Left forelimb (tissue), 1 donor: Measurements from ENCODE around the gene CHMP6.

ENCODE experiments used
- DNase-seq: peaks from one replicate; pipeline ENCODE4 v3.0.0-alpha.2; 2018; ENCODE audit warnings: low spot score

CHMP6 gene

DNA sequence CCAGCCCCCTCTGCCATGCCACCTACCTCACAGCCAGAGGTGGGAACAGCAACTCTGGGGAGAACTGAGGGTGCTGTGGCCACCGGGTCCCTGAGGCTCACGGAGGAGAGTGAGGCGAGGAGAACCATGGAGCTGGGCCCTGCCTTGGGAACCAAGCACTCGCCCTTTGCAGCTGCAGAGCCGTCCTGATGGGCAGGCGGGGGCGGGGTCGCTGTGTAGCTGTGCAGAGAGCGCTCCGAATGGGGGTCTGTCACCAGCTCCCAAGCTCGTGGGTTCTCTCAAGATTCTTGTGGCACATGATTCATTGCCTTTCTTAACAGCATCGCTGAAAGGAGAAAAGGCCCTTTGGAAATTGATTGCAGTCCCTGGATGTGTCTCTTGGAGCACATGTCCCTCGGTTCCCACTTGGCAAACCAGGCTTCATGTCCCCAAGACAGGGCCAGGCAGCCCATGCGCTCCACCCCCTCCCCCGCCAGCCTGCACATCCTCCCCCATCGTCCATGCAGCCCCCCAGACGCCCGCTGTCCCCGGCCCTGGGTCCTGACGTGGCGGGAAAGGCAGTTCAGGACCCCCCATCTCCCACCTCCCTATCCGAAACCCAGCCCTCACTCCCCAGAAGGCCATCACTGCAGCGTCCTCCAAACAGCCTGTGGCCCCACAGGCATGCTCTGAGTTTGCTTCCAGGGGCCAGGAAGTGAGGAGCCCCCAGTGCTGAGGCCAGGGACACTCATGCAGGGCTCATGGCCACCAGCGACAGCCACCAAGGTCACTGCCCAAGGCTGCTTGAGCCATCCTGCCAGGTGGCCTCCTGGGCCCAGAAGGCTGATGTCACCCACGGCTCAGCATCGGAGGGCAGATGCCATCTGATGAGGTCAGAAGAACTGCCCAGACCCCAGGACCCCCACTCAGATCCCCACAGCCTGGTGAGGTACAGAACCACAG, 20.6 kb upstream of the CHMP6 start:
- DNase-seq: no peak

DNA sequence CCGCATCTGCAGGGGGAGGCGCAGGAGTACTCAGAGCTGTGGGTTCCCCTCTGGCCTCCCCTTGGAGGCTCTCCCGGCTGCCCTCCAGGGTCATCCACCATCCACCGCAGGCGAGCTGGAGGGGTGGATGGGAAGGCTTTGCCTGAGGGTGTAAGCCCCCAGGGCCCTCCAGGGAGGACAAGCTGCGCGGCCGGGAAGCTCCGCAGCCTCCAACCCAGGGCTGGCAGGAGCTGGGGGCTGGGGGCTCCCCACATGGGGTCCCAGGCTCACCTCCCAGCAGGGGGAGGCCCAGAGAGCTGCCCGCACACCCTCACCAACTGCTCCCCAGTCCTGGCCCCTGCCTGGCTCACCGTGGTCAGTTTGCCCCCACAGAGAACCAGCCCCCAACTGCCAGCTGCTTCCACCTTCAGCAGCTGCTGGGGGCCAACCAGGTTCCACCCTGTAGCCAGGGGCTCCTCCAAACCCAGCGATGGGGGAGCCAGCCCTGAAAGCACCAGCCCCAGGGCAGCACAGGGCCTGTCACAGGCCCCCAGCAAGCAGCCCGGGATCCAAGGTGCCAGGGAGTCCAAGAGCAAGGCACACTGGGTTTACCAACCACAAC, 19.8 kb upstream of the CHMP6 start:
- DNase-seq: no peak

DNA sequence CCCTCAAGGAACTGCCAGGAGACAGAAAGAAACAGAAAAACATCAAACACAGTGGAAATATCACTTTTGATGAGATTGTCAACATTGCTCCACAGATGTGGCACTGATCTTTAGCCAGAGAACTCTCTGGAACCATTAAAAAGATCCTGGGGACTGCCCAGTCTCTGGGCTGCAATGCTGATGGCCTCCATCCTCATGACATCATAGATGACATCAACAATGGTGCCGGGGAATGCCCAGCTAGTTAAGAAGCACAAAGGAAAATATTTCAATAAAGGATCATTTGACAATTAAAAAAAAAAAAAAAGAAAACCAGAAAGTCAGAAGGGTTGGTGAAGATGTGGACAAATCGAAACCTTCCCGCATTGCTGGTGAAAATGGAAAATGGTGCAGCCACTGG, 14.9 kb upstream of the CHMP6 start:
- no peak for DNase-seq

DNA sequence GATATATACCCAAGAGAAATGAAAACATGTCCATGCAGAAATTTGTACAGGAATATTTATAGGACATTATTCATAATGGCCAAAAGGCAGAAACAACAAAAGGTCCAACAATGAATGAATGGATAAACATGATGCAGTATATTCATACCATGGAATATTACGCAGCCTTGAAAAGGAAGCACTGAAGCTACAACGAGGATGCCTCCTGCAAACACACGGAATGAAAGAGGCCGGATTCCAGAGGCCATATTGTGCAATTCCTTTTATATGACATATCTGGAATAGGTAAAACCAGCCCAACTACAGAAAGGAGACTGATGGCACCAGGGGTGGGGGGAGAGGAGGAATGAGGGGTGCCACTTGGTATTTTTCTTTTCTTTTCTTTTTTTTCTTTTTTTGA, 14.5 kb upstream of the CHMP6 start:
- no peak for DNase-seq

DNA sequence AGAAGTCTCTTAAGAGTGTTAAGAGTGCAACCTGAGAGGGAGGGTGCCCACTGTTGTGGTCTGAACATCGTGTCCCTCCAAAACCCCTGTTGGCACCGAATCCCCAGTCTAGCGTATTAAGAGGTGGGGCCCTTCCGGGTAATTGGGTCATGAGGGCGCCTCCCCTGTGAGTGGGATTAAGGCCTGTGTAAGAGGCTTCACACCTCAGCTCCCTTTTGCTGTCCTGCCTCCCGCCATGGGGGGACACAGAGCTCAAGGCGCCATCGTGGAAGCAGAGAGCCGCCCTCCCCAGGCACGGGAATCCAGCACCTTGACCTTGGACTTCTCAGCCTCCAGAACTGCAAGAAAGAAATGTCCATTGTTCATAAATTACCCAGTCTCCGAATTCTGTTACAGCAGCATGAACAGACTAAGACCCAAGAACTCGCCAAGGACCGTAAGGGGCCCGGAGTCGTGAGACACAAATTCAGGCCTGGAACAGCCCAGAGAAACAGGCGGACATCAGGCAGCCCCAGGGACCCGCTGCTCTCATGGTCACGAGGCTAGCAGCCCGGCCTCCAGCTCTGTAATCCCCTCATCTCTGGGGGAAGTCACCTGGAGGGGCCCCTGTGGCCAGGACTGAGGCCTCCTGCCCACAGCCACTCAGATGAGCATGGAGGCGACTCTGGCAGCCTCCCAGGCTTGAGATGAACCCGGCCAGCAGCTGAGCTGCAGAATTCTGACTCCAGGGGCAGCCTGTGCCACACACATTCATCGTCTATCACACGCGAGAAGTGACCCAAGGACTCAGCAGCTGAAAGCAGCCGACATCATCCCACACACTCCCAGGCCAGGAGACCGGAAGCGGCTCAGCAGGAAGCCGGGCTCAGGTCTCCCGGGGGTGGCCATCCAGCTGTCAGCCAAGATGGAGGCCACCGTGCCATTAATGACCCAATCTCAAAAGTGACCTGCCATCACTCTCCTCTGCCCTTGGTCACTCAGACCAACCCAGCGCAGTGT, 12.8 kb upstream of the CHMP6 start:
- DNase-seq: no peak

DNA sequence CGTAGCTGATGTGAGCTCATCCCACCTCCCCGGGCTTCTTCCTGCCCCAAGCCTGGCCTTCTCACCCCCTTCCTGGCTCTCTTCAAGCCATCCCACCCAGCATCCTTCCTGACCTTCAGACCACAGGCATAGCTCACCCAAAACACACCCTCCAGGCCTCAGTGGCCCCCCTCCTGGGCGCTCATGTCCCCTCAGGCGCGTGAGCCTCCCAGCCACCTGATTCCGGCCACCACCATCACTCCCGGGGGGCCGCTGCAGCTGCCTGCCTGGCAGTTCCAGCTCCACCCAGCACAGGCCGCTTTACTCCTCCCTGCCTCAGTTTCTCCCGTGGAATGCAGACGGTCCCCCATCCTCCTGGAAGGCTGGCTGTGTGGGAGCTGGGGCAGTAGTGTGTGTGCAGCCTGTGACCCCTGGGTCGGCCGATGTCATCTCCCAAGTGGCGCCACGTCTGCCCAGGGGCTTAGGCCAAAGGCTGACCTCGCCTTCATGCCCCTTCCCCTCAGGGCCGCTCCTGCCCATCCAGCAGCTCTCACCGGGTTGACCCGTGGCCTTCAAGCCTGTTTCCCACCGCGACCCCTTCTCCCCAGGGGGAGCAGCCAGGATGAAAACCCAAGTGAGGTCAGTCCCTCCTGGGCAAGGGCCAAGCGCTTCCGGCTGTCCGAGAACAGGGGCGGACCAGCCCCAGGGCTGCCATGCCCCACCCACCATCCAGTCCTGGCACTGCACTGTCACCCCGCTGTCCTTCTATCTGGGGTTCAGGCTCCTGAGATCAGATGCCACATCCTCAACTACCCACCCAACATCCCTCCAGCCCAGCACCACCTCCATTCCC, 11.9 kb upstream of the CHMP6 start:
- no peak for DNase-seq

DNA sequence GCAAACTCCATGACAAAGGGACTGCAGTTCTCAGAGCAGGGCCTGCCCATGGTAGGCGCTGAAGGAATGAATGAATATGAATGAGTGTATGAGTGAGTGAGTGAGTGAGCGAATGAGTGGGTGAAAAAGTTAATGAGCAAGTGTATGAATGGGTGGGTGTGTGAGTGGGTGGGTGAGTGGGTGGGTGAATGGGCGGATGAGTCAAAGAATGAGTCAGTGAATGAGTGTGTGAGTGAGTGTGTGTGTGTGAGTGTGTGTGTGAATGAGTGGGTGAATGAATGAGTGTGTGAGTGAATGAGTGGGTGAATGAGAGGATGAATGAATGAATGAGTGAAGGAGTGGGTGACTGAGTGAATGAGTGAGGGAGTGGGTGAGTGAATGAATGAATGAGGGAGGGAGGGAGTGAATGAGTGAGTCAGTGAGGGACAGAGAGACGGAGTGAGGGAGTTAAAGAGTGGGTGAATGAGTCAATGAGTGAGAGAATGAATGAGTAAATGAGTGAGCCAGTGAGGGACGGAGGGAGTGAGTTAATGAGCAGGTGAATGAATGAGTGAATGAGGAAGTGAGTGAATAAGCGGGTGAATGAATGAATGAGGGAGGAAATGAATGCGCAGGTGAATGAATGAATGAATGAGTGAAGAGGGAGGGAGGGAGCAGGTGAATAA, 11.1 kb upstream of the CHMP6 start:
- DNase-seq: no peak

DNA sequence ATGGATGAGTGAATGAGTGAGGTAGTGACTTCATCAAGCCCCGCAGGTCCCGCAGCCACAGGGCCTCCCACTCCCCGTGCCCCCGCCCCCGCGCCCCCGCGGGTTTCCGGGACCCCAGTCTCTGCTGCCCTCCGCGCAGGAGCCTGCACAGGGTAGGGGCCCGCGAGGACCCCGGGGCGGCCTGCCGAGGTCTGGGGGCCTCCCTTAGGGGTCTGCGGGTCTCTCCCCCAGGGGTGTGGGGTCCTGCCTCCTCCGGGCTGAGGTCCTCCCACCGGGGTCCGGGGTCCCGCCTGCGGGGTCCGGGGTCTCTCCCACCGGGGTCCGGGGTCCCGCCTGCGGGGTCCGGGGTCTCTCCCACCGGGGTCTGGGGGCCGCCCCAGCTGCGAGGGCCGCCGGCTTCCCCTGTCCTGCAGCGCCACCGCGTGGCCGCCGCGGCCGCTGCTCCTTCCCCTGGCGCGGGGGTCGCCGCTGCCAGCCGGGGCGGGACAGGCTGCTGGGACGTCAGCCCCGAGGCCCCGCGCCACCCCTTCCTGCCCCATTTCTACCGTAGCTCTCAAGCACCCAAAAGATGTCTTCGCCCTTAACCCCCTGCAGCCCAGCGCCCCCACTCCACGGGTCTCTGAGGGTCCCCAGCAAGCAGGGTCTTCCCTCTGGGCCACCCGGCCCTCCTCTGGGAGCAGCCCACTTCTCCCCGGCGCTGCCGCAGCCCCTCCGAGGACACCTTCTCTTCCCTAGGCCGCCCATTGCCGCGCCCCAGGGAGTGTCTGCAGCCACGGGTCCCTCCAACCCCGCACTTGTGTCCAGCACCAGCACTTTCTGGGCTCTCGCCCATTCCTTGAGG, 10.4 kb upstream of the CHMP6 start:
- no peak for DNase-seq

DNA sequence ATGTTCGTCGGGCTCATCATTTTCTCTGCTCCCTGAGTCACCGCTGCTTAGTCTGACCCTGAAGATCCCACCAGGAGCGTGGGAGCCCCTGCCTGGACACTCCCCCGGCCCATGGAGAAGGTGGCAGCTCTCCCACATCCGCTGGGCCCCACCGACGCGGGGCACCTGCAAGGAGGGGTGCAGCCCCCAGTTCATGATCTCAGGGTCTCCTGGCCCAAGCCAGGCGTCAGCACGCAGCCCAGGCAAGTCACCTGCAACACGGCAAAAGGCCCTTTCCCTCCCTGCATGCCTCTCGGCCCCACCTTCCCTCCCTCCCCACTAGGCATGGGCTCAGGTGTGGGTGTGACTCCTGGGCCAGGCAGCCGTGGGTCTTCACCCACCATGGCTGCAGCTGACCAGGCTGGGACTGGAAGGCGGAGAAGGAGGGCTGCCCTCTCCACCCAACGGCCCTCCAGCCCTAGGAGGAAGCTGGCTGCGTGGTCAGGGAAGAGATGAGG, 9.7 kb upstream of the CHMP6 start:
- no peak for DNase-seq

DNA sequence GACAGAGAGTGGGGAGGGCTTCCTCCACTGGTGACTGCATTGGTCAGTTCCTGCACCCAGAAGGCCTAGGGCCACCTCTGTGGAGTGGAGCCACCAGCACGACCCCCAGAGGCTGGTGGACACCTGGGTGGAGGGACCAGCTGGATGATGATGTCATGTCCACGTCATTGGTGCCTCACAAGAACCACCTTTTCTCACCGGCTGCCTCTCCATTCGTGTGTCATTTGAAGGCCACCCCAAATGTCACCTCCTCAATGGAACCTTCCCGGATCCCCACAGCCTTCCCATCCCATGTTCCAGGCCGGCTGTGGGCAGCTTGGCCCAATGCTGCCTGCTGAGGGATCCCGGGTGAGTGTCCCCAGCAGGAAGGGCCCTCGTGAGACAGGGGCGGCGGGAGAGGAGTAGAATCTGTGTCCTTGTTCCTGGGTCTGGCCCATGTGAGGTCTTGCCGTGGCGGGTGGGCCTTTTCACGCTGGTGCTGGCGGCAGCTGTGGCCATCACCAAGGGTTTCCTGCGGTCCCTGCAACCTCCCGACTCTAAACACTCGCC, 9.1 kb upstream of the CHMP6 start:
- DNase-seq: no peak

DNA sequence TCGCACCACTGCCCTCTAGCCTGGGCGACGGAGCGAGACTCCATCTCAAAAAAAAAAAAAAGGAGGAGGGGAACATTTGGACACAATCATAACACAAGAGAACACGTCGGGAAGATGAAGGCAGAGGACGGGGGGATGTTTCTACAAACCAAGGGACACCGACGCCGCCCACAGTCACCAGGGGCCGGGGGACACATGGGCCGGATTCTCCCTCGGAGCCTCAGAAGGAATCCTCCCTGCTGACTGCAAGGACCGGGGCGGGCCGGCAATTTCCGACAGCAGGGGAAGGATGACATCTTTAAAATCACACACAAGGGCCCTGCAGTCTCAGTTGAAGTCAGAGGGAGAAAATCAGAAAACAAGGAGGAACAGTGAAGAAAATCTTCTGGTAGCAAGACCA, 8.1 kb upstream of the CHMP6 start:
- no peak for DNase-seq

DNA sequence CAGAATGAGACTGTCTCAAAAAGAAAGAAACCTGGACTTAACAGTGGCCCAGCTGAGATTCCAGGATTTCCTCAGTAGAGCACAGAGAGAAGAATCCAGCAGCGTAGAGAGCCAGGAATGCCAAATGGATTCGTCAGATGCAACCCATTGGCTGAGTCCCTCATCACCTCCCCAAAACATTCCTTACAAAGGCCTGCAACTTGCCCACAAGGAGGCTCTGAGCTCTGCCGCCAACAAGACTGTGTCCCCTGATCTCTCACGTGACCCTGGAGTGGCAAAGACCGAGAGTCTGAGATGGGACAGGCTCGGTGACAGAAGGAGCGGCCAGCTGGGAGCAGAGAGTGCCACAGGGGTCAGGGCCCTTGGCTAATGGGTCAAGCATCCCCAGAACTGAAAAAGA, 6.9 kb upstream of the CHMP6 start:
- DNase-seq: no peak

DNA sequence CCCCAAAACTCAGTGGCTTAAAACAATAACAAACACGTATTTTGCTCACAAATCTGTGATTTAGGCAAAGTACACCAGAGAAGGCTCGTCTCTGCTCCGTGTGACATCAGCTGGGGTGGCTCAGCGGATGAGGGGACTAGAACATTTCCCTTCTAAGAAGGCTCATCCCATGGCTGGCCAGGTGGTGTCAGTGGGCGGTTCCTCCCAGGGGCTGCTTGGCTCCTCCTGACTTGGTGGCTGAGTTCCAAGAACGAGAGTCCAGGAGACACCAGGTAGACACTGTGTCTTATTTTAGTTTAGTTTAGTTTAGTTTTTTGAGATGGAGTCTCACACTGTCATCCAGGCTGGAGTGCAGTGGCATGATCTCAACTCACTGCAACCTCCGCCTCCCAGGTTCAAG, 5.6 kb upstream of the CHMP6 start:
- DNase-seq: no peak

DNA sequence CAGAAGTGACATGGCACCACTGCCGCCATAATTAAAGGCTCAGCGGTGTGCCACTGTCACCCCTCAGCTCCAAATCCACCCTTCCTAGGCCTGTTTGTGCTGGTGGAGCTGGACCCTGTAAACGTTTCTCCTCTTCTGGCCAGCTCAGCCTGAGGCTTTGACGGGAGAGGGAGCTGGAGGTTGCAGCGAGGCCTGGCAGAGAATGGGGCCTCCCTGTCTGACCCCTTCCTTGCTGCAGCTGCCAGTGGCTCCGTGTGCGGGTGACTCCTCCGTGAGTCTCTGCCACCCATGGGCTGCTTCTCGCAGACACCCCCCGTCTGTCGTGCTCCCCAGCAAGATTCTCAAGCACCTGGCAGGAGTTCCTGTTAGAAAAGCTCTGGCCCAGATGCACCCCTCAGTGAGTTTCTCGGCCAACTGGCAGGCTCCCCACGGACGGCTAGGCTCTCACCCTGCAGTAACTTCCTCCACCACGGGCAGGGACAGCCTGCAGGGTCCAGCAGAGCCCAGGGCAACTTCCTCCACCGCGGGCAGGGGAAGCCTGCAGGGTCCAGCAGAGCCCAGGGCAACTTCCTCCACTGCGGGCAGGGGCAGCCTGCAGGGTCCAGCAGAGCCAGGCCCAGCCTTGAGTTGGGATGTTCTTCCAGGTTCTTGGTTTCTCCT, 4.7 kb upstream of the CHMP6 start:
- no peak for DNase-seq

DNA sequence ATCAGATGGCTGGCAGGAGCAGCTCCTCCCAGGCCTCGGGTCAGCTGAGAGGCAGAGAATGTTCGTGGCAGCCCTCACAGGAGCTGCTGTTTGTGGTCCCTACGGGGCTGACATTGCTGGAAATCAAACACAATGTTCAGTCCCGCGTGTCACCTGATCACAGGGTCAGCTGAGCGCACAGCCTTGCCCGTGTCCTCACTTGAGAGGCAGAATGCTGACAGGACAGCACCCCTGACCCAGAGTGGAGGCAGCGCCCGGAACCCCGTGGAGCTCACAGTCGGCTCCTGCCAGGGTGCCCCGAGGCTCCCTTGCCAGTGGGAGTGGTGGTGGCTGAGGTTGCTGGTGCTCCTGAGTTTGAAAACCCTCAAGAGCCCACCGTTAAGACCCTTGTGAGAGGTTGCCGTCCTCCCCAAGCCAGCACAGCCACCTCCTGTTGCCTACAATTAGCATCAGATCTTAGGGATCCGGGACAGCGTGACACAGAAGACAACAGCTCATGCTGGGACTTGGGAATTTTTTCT, 3.6 kb upstream of the CHMP6 start:
- no peak for DNase-seq

DNA sequence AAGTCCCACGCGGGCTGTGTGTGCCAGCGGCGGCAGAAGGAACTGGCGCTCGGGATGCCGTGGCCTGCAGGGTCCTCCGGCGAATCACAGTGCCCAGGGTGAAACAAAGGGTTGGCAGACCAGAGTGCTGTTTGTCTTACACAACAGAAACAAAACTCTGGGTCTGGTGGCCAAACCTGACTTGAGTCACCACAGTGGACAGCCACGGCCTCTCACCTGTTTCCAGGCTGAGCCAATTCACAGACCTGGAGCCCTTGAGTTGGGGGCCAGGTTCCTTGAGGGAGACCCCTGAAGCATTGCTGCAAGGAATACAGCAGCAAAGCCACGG, 2.1 kb upstream of the CHMP6 start:
- no peak for DNase-seq

DNA sequence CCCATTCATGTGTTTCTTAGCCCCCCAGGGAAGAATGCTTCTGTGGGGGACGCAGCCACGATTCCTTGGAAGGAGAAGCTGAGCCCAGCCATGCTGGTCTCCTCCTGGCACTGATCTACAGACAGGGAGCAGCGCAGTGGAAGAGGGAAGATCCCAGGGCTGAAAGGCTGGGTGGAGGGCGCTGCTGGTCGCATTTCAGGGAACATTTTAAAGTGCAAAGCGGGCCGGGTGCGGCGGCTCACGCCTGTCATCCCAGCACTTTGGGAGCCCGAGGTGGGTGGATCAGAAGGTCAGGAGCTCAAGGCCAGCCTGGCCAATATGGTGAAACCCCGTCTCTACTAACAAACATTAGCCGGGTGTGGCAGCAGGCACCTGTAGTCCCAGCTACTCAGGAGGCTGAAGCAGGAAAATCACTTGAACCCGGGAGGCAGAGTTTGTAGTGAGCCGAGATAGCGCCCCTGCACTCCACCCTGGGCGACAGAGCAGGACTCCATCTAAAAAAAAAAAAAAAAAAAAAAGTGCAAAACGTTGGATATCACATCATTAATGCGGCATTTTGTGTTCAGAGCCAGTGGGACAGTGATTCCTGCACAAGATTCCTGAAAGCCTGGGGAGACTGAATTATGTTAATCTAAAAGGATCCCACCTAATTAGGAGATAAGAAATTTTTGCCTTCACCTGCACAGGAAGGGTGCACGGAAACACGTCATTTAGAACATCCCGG, 558 bp upstream of the CHMP6 start:
- DNase-seq: no peak
